Measurements from ENCODE around the gene VHLL.

The VHLL gene

GRCh38 chr1:156276966-156277381 lies 22.1 kb downstream of the VHLL start:
- no peak for DNase-seq
- H3K56ac ChIP-seq (ENCODE audit: low read length): no peak overlapping the region
- H3K4me2 ChIP-seq (ENCODE audit: low read length): no peak overlapping the region
- H4K5ac ChIP-seq (ENCODE audit: low read length): no peak overlapping the region
- H2BK15ac ChIP-seq (replicated peaks; ENCODE audit: low read depth): no peak overlapping the region
- no peak overlapping the region for H3K27ac ChIP-seq (ENCODE audit: low read depth, low read length)
- H4K8ac ChIP-seq (ENCODE audit: low read depth, low read length): no peak overlapping the region
- H3K4me1 ChIP-seq (ENCODE audit: control insufficient read depth, low read depth, low read length): no peaks in the 10 kb centered on the region
- H3K9ac ChIP-seq (ENCODE audit: low read length): no peak overlapping the region
- no peak overlapping the region for H2AK5ac ChIP-seq (ENCODE audit: low read length)
- peaks cover 18% of the 10 kb centered on the region for H3K79me1 ChIP-seq (ENCODE audit: low read length)
- H3K4me3 ChIP-seq (ENCODE audit: low read length): no peak overlapping the region
- no peak overlapping the region for H2BK120ac ChIP-seq (ENCODE audit: low read depth, low read length)
- H3K18ac ChIP-seq (ENCODE audit: low read length): no peak overlapping the region
- H3K79me2 ChIP-seq (ENCODE audit: control insufficient read depth, insufficient read depth, low read length): peaks cover 31% of the 10 kb centered on the region
- no peak overlapping the region for H3K23ac ChIP-seq (ENCODE audit: low read length)
- no CpG with 5 or more reads among the region's 6 CpGs for WGBS (ENCODE audit: extremely low coverage, insufficient coverage, low lambda C conversion rate)
- H3K4ac ChIP-seq (ENCODE audit: low read depth, low read length): no peak overlapping the region
- H2BK5ac ChIP-seq (ENCODE audit: low read length): no peak overlapping the region
- no peaks in the 10 kb centered on the region for H3K27me3 ChIP-seq (ENCODE audit: insufficient read depth, low read length, poor library complexity)
- peaks cover 21% of the 10 kb centered on the region for H3K36me3 ChIP-seq (ENCODE audit: control insufficient read depth, insufficient read depth, low read length)

GRCh38 chr1:156276532-156276931 lies 22.6 kb downstream of the VHLL start:
- no peak overlapping the region for H4K5ac ChIP-seq (ENCODE audit: low read length)
- no peak overlapping the region for H4K8ac ChIP-seq (ENCODE audit: low read depth, low read length)
- H3K4me2 ChIP-seq (ENCODE audit: low read length): no peak overlapping the region
- H2BK5ac ChIP-seq (ENCODE audit: low read length): no peak overlapping the region
- H3K79me2 ChIP-seq (ENCODE audit: control insufficient read depth, insufficient read depth, low read length): peaks cover 27% of the 10 kb centered on the region
- H2BK15ac ChIP-seq (replicated peaks; ENCODE audit: low read depth): no peak overlapping the region
- H3K27ac ChIP-seq (ENCODE audit: low read depth, low read length): no peak overlapping the region
- H3K4me3 ChIP-seq (ENCODE audit: low read length): no peak overlapping the region
- H3K9ac ChIP-seq (ENCODE audit: low read length): no peak overlapping the region
- no peak overlapping the region for H3K18ac ChIP-seq (ENCODE audit: low read length)
- H2AK5ac ChIP-seq (ENCODE audit: low read length): no peak overlapping the region
- H2BK120ac ChIP-seq (ENCODE audit: low read depth, low read length): no peak overlapping the region
- H3K4ac ChIP-seq (ENCODE audit: low read depth, low read length): no peak overlapping the region
- peaks cover 21% of the 10 kb centered on the region for H3K36me3 ChIP-seq (ENCODE audit: control insufficient read depth, insufficient read depth, low read length)
- H3K56ac ChIP-seq (ENCODE audit: low read length): no peak overlapping the region
- H3K27me3 ChIP-seq (ENCODE audit: insufficient read depth, low read length, poor library complexity): no peaks in the 10 kb centered on the region
- peaks cover 14% of the 10 kb centered on the region for H3K79me1 ChIP-seq (ENCODE audit: low read length)
- no peak for DNase-seq
- no peak overlapping the region for H3K23ac ChIP-seq (ENCODE audit: low read length)
- no peaks in the 10 kb centered on the region for H3K4me1 ChIP-seq (ENCODE audit: control insufficient read depth, low read depth, low read length)

- Histone ChIP-seq H4K5ac (ENCODE audit: low read length) (no peak overlapping the region), H3K23ac (ENCODE audit: low read length) (no peak overlapping the region), H3K36me3 (ENCODE audit: control insufficient read depth, insufficient read depth, low read length) (peaks cover 44% of the 10 kb centered on the region), H3K79me2 (ENCODE audit: control insufficient read depth, insufficient read depth, low read length) (no peaks in the 10 kb centered on the region), H3K9ac (ENCODE audit: low read length) (no peak overlapping the region), H2BK15ac (replicated peaks; ENCODE audit: low read depth) (no peak overlapping the region), H2BK120ac (ENCODE audit: low read depth, low read length) (no peak overlapping the region), H3K18ac (ENCODE audit: low read length) (no peak overlapping the region), H3K27me3 (ENCODE audit: insufficient read depth, low read length, poor library complexity) (no peaks in the 10 kb centered on the region), H3K4ac (ENCODE audit: low read depth, low read length) (no peak overlapping the region), H3K4me2 (ENCODE audit: low read length) (no peak overlapping the region), H2AK5ac (ENCODE audit: low read length) (no peak overlapping the region), H3K79me1 (ENCODE audit: low read length) (no peaks in the 10 kb centered on the region), H3K4me3 (ENCODE audit: low read length) (no peak overlapping the region), H4K8ac (ENCODE audit: low read depth, low read length) (no peak overlapping the region), H3K4me1 (ENCODE audit: control insufficient read depth, low read depth, low read length) (no peaks in the 10 kb centered on the region), H2BK5ac (ENCODE audit: low read length) (no peak overlapping the region), H3K27ac (ENCODE audit: low read depth, low read length) (no peak overlapping the region), H3K56ac (ENCODE audit: low read length) (no peak overlapping the region)
- DNase-seq: no peak
- no CpG with 5 or more reads among the region's 3 CpGs for WGBS (ENCODE audit: extremely low coverage, insufficient coverage, low lambda C conversion rate)
Measured at GRCh38 chr1:156270314-156270713, 28.8 kb downstream of the VHLL start.

DNA sequence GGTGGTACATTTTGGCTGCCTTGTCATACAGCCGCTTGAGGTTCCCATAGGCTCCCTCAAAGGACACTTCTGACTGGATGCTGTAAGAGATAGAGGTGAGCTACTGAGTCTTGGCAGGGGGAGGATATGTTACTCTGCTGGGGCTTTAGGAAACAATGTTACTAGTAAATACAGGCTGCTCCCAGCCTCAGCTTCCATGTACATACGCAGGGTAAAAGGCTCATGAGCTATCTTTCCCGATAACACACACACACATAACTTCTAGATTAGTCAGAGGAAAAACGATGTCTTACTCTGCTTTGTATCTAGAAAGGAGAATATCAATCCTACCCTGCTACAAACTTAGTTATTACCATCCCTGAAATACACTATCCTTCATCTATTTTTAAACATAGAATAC lies 30.8 kb downstream of the VHLL start:
- H3K23ac ChIP-seq (ENCODE audit: low read length): no peak overlapping the region
- no CpG with 5 or more reads among the region's 4 CpGs for WGBS (ENCODE audit: extremely low coverage, insufficient coverage, low lambda C conversion rate)

GRCh38 chr1:156266051-156266450 lies 33.1 kb downstream of the VHLL start:
- no peak overlapping the region for H3K4ac ChIP-seq (ENCODE audit: low read depth, low read length)
- H3K23ac ChIP-seq (ENCODE audit: low read length): no peak overlapping the region
- no peak overlapping the region for H3K18ac ChIP-seq (ENCODE audit: low read length)
- no peak for DNase-seq
- no peak overlapping the region for H2BK120ac ChIP-seq (ENCODE audit: low read depth, low read length)
- H3K56ac ChIP-seq (ENCODE audit: low read length): no peak overlapping the region
- no peak overlapping the region for H3K4me2 ChIP-seq (ENCODE audit: low read length)
- H2BK15ac ChIP-seq (replicated peaks; ENCODE audit: low read depth): no peak overlapping the region
- no peak overlapping the region for H3K27ac ChIP-seq (ENCODE audit: low read depth, low read length)
- H3K9ac ChIP-seq (ENCODE audit: low read length): no peak overlapping the region
- H3K4me1 ChIP-seq (ENCODE audit: control insufficient read depth, low read depth, low read length): no peaks in the 10 kb centered on the region
- no peak overlapping the region for H2BK5ac ChIP-seq (ENCODE audit: low read length)
- H3K79me2 ChIP-seq (ENCODE audit: control insufficient read depth, insufficient read depth, low read length): no peaks in the 10 kb centered on the region
- H4K8ac ChIP-seq (ENCODE audit: low read depth, low read length): no peak overlapping the region
- WGBS (ENCODE audit: extremely low coverage, insufficient coverage, low lambda C conversion rate): no CpG with 5 or more reads among the region's 13 CpGs
- peaks cover 2% of the 10 kb centered on the region for H3K79me1 ChIP-seq (ENCODE audit: low read length)
- peaks cover 48% of the 10 kb centered on the region for H3K36me3 ChIP-seq (ENCODE audit: control insufficient read depth, insufficient read depth, low read length)
- H3K27me3 ChIP-seq (ENCODE audit: insufficient read depth, low read length, poor library complexity): no peaks in the 10 kb centered on the region
- no peak overlapping the region for H4K5ac ChIP-seq (ENCODE audit: low read length)
- H2AK5ac ChIP-seq (ENCODE audit: low read length): no peak overlapping the region
- H3K4me3 ChIP-seq (ENCODE audit: low read length): no peak overlapping the region

More for the DNA sequence above, 30.8 kb downstream of the VHLL start:
- Histone ChIP-seq H2BK5ac (ENCODE audit: low read length) (no peak overlapping the region), H3K56ac (ENCODE audit: low read length) (no peak overlapping the region), H3K18ac (ENCODE audit: low read length) (no peak overlapping the region), H3K4me2 (ENCODE audit: low read length) (no peak overlapping the region), H3K4me3 (ENCODE audit: low read length) (no peak overlapping the region), H3K9ac (ENCODE audit: low read length) (no peak overlapping the region), H3K4me1 (ENCODE audit: control insufficient read depth, low read depth, low read length) (no peaks in the 10 kb centered on the region), H3K27me3 (ENCODE audit: insufficient read depth, low read length, poor library complexity) (no peaks in the 10 kb centered on the region), H4K8ac (ENCODE audit: low read depth, low read length) (no peak overlapping the region), H3K79me2 (ENCODE audit: control insufficient read depth, insufficient read depth, low read length) (no peaks in the 10 kb centered on the region), H2AK5ac (ENCODE audit: low read length) (no peak overlapping the region), H3K36me3 (ENCODE audit: control insufficient read depth, insufficient read depth, low read length) (peaks cover 43% of the 10 kb centered on the region), H3K4ac (ENCODE audit: low read depth, low read length) (no peak overlapping the region), H2BK120ac (ENCODE audit: low read depth, low read length) (no peak overlapping the region), H4K5ac (ENCODE audit: low read length) (no peak overlapping the region), H2BK15ac (replicated peaks; ENCODE audit: low read depth) (no peak overlapping the region), H3K79me1 (ENCODE audit: low read length) (peaks cover 2% of the 10 kb centered on the region), H3K27ac (ENCODE audit: low read depth, low read length) (no peak overlapping the region)
- DNase-seq: no peak

- no peak overlapping the region for H2BK5ac ChIP-seq (ENCODE audit: low read length)
- H3K4me2 ChIP-seq (ENCODE audit: low read length): no peak overlapping the region
- no peak overlapping the region for H3K4me3 ChIP-seq (ENCODE audit: low read length)
- no peak overlapping the region for H3K18ac ChIP-seq (ENCODE audit: low read length)
- H3K79me1 ChIP-seq (ENCODE audit: low read length): peaks cover 2% of the 10 kb centered on the region
- H2AK5ac ChIP-seq (ENCODE audit: low read length): no peak overlapping the region
- H4K5ac ChIP-seq (ENCODE audit: low read length): no peak overlapping the region
- no CpG with 5 or more reads among the region's 9 CpGs for WGBS (ENCODE audit: extremely low coverage, insufficient coverage, low lambda C conversion rate)
- H4K8ac ChIP-seq (ENCODE audit: low read depth, low read length): no peak overlapping the region
- peaks cover 57% of the 10 kb centered on the region for H3K36me3 ChIP-seq (ENCODE audit: control insufficient read depth, insufficient read depth, low read length)
- no peak overlapping the region for H3K27ac ChIP-seq (ENCODE audit: low read depth, low read length)
- no peaks in the 10 kb centered on the region for H3K79me2 ChIP-seq (ENCODE audit: control insufficient read depth, insufficient read depth, low read length)
- no peak overlapping the region for H3K4ac ChIP-seq (ENCODE audit: low read depth, low read length)
- H2BK15ac ChIP-seq (replicated peaks; ENCODE audit: low read depth): no peak overlapping the region
- no peak overlapping the region for H3K56ac ChIP-seq (ENCODE audit: low read length)
- H3K23ac ChIP-seq (ENCODE audit: low read length): no peak overlapping the region
- H2BK120ac ChIP-seq (ENCODE audit: low read depth, low read length): no peak overlapping the region
- no peak overlapping the region for H3K9ac ChIP-seq (ENCODE audit: low read length)
- H3K4me1 ChIP-seq (ENCODE audit: control insufficient read depth, low read depth, low read length): no peaks in the 10 kb centered on the region
- no peaks in the 10 kb centered on the region for H3K27me3 ChIP-seq (ENCODE audit: insufficient read depth, low read length, poor library complexity)
- no peak for DNase-seq
Measured at GRCh38 chr1:156263288-156263655, 35.8 kb downstream of the VHLL start.

Measured in mesendoderm (in vitro differentiated cells).